ENCODE measurements around the gene MCOLN1. TPM values are rescaled to one million over a fixed set of nuclear protein-coding genes. Genes with fewer than 3 reads are reported as not detected.
"Not testable (repeated sequence)": the region's sequence is repeated elsewhere in the genome, so short reads cannot be mapped to it uniquely, and the experiment has no call there.

Gene MCOLN1
- total RNA-seq, 5 donors from 2014 or later (not counting 1 experiment from before 2014, with no cell fraction given) = 13.0 to 16.7 (median 15.3) TPM

GRCh38 chr19:7564866-7565265 lies 42.4 kb downstream of the MCOLN1 start:
- ChIA-PET CTCF (interaction anchor here in 1 of 2 donors (0.5 kb wide), 1 partner anchor 75 kb away, joined by 4 read pairs; no protein-coding TSS in a partner anchor), POLR2A (no interaction called here)
- Mint-ChIP-seq H3K27ac (no peak overlapping the region), H3K4me3 (no peak overlapping the region), H3K4me1 (peaks cover 0 to 2% (median 2%) of the 10 kb centered on the region in 3 donors), H3K36me3 (peaks cover 5% of the 10 kb centered on the region), H3K9me3 (no peaks in the 10 kb centered on the region), H3K27me3 (no peaks in the 10 kb centered on the region)
- H3K27ac ChIP-seq (ENCODE audit: low read length) = no peak overlapping the region
- H3K36me3 ChIP-seq (ENCODE audit: control insufficient read depth in 2 of 2, extremely low read depth in 1 of 2, insufficient read depth in 1 of 2, low read length in 1 of 2) = peaks cover 3% of the 10 kb centered on the region in 2 donors
- DNase-seq = no peak
- WGBS (ENCODE audit: insufficient coverage) = 96% methylated on average over 4 of the region's 4 CpGs
- no peak overlapping the region for H3K4me3 ChIP-seq (ENCODE audit: control insufficient read depth in 1 of 2, extremely low read depth in 1 of 2, low read length in 1 of 2)
- no peak for ATAC-seq (replicated peaks in 1 of 4)
- H3K4me1 ChIP-seq (ENCODE audit: control insufficient read depth in 1 of 2, extremely low read depth in 1 of 2, insufficient read depth in 2 of 2, low read length in 2 of 2) = peaks cover 0 to 3% of the 10 kb centered on the region in 2 experiments
- peaks cover 0 to 3% of the 10 kb centered on the region in 2 experiments for H3K27me3 ChIP-seq (replicated peaks in 1 of 2; ENCODE audit: control insufficient read depth in 2 of 2, extremely low read depth in 1 of 2, insufficient read depth in 2 of 2, low read length in 1 of 2)
- no peaks in the 10 kb centered on the region for H3K9me3 ChIP-seq

GRCh38 chr19:7565332-7565731 lies 42.9 kb downstream of the MCOLN1 start:
- no peak for DNase-seq
- H3K36me3 Mint-ChIP-seq = peaks cover 2% of the 10 kb centered on the region
- no peaks in the 10 kb centered on the region for H3K9me3 ChIP-seq
- POLR2A ChIA-PET = no interaction called here
- H3K27ac Mint-ChIP-seq = no peak overlapping the region
- H3K27me3 Mint-ChIP-seq = no peaks in the 10 kb centered on the region
- H3K4me1 ChIP-seq (ENCODE audit: control insufficient read depth in 1 of 2, extremely low read depth in 1 of 2, insufficient read depth in 2 of 2, low read length in 2 of 2) = peaks cover 0 to 3% of the 10 kb centered on the region in 2 experiments
- ATAC-seq (replicated peaks in 1 of 4) = no peak
- no peaks in the 10 kb centered on the region for H3K9me3 Mint-ChIP-seq
- peaks cover 3% of the 10 kb centered on the region in 2 donors for H3K36me3 ChIP-seq (ENCODE audit: control insufficient read depth in 2 of 2, extremely low read depth in 1 of 2, insufficient read depth in 1 of 2, low read length in 1 of 2)
- H3K4me3 ChIP-seq (ENCODE audit: control insufficient read depth in 1 of 2, extremely low read depth in 1 of 2, low read length in 1 of 2) = no peak overlapping the region
- CTCF ChIA-PET = no interaction called here
- peaks cover 0 to 3% of the 10 kb centered on the region in 2 experiments for H3K27me3 ChIP-seq (replicated peaks in 1 of 2; ENCODE audit: control insufficient read depth in 2 of 2, extremely low read depth in 1 of 2, insufficient read depth in 2 of 2, low read length in 1 of 2)
- H3K4me3 Mint-ChIP-seq = no peak overlapping the region
- WGBS (ENCODE audit: insufficient coverage) = 86% methylated on average over 3 of the region's 5 CpGs
- no peak overlapping the region for H3K27ac ChIP-seq (ENCODE audit: low read length)
- H3K4me1 Mint-ChIP-seq = peaks cover 0 to 2% (median 2%) of the 10 kb centered on the region in 3 donors

- 100% methylated on average over 1 of the region's 5 CpGs for WGBS (ENCODE audit: insufficient coverage)
These were observed 48.3 kb downstream of the MCOLN1 start for GRCh38 chr19:7570761-7571160.

GRCh38 chr19:7575434-7576040 lies 53.1 kb downstream of the MCOLN1 start:
- Histone ChIP-seq H3K27me3 (replicated peaks in 1 of 2; ENCODE audit: control insufficient read depth in 2 of 2, extremely low read depth in 1 of 2, insufficient read depth in 2 of 2, low read length in 1 of 2) (peaks cover 0 to 7% of the 10 kb centered on the region in 2 experiments), H3K4me1 (ENCODE audit: control insufficient read depth in 1 of 2, extremely low read depth in 1 of 2, insufficient read depth in 2 of 2, low read length in 2 of 2) (no peaks in the 10 kb centered on the region), H3K36me3 (ENCODE audit: control insufficient read depth in 2 of 2, extremely low read depth in 1 of 2, insufficient read depth in 1 of 2, low read length in 1 of 2) (no peaks in the 10 kb centered on the region), H3K4me3 (ENCODE audit: control insufficient read depth in 1 of 2, extremely low read depth in 1 of 2, low read length in 1 of 2) (no peak overlapping the region), H3K27ac (ENCODE audit: low read length) (no peak overlapping the region), H3K9me3 (no peaks in the 10 kb centered on the region)
- ATAC-seq (replicated peaks in 1 of 4) (no peak), DNase-seq (no peak)
- peaks cover 5 to 13% of the 10 kb centered on the region in 2 donors for H3K27me3 Mint-ChIP-seq
- ChIA-PET POLR2A (no interaction called here), CTCF (no interaction called here)
- H3K36me3 Mint-ChIP-seq = no peaks in the 10 kb centered on the region
- no CpG with 5 or more reads among the region's 9 CpGs for WGBS (ENCODE audit: insufficient coverage)
- no peak overlapping the region for H3K4me3 Mint-ChIP-seq
- H3K9me3 Mint-ChIP-seq = no peaks in the 10 kb centered on the region
- H3K4me1 Mint-ChIP-seq = no peaks in the 10 kb centered on the region
- no peak overlapping the region for H3K27ac Mint-ChIP-seq

More at GRCh38 chr19:7570761-7571160, 48.3 kb downstream of the MCOLN1 start:
- H3K36me3 Mint-ChIP-seq = no peaks in the 10 kb centered on the region
- Histone ChIP-seq H3K27ac (ENCODE audit: low read length) (no peak overlapping the region), H3K4me1 (ENCODE audit: control insufficient read depth in 1 of 2, extremely low read depth in 1 of 2, insufficient read depth in 2 of 2, low read length in 2 of 2) (peaks cover 0 to 3% of the 10 kb centered on the region in 2 experiments), H3K4me3 (ENCODE audit: control insufficient read depth in 1 of 2, extremely low read depth in 1 of 2, low read length in 1 of 2) (no peak overlapping the region), H3K36me3 (ENCODE audit: control insufficient read depth in 2 of 2, extremely low read depth in 1 of 2, insufficient read depth in 1 of 2, low read length in 1 of 2) (no peaks in the 10 kb centered on the region), H3K27me3 (replicated peaks in 1 of 2; ENCODE audit: control insufficient read depth in 2 of 2, extremely low read depth in 1 of 2, insufficient read depth in 2 of 2, low read length in 1 of 2) (peaks cover 0 to 4% of the 10 kb centered on the region in 2 experiments), H3K9me3 (no peaks in the 10 kb centered on the region)
- ATAC-seq (replicated peaks in 1 of 4) (no peak), DNase-seq (no peak)
- no peak overlapping the region for H3K27ac Mint-ChIP-seq
- H3K27me3 Mint-ChIP-seq = peaks cover 0 to 6% of the 10 kb centered on the region in 2 donors
- H3K4me3 Mint-ChIP-seq = no peak overlapping the region
- peaks cover 0 to 2% (median 2%) of the 10 kb centered on the region in 3 donors for H3K4me1 Mint-ChIP-seq
- ChIA-PET CTCF (no interaction called here), POLR2A (no interaction called here)
- H3K9me3 Mint-ChIP-seq = no peaks in the 10 kb centered on the region

GRCh38 chr19:7577422-7577821 lies 55.0 kb downstream of the MCOLN1 start:
- H3K4me3 ChIP-seq (ENCODE audit: control insufficient read depth in 1 of 2, extremely low read depth in 1 of 2, low read length in 1 of 2); H3K9me3 Mint-ChIP-seq; H3K9me3 ChIP-seq; H3K4me1 ChIP-seq (ENCODE audit: control insufficient read depth in 1 of 2, extremely low read depth in 1 of 2, insufficient read depth in 2 of 2, low read length in 2 of 2); H3K36me3 Mint-ChIP-seq; ATAC-seq (replicated peaks in 1 of 4); H3K4me3 Mint-ChIP-seq; H3K27ac Mint-ChIP-seq; DNase-seq; H3K4me1 Mint-ChIP-seq; H3K36me3 ChIP-seq (ENCODE audit: control insufficient read depth in 2 of 2, extremely low read depth in 1 of 2, insufficient read depth in 1 of 2, low read length in 1 of 2); H3K27ac ChIP-seq (ENCODE audit: low read length): not testable (repeated sequence)
- H3K27me3 ChIP-seq (replicated peaks in 1 of 2; ENCODE audit: control insufficient read depth in 2 of 2, extremely low read depth in 1 of 2, insufficient read depth in 2 of 2, low read length in 1 of 2) = peaks cover 0 to 11% of the 10 kb centered on the region in 2 experiments
- 86% methylated on average over 1 of the region's 1 CpG for WGBS (ENCODE audit: insufficient coverage)
- CTCF ChIA-PET = interaction anchor here in 1 of 2 donors (0.6 kb wide), 1 partner anchor 9 kb away, joined by 8 read pairs; no protein-coding TSS in a partner anchor
- H3K27me3 Mint-ChIP-seq = peaks cover 5 to 15% of the 10 kb centered on the region in 2 donors
- POLR2A ChIA-PET = interaction anchor here in 1 of 2 donors (0.6 to 0.7 kb wide), 2 partner anchors 83 to 1410 kb away, joined by 4 read pairs; no protein-coding TSS in a partner anchor

- no peak for DNase-seq
- CTCF ChIA-PET = interaction anchor here in 1 of 2 donors (0.6 kb wide), 1 partner anchor 10 kb away, joined by 8 read pairs; no protein-coding TSS in a partner anchor
- Histone ChIP-seq H3K27ac (ENCODE audit: low read length) (no peak overlapping the region), H3K9me3 (no peaks in the 10 kb centered on the region), H3K4me1 (ENCODE audit: control insufficient read depth in 1 of 2, extremely low read depth in 1 of 2, insufficient read depth in 2 of 2, low read length in 2 of 2) (no peaks in the 10 kb centered on the region), H3K27me3 (replicated peaks in 1 of 2; ENCODE audit: control insufficient read depth in 2 of 2, extremely low read depth in 1 of 2, insufficient read depth in 2 of 2, low read length in 1 of 2) (peaks cover 0 to 10% of the 10 kb centered on the region in 2 experiments), H3K36me3 (ENCODE audit: control insufficient read depth in 2 of 2, extremely low read depth in 1 of 2, insufficient read depth in 1 of 2, low read length in 1 of 2) (no peaks in the 10 kb centered on the region), H3K4me3 (ENCODE audit: control insufficient read depth in 1 of 2, extremely low read depth in 1 of 2, low read length in 1 of 2) (no peak overlapping the region)
- H3K4me1 Mint-ChIP-seq = no peaks in the 10 kb centered on the region
- H3K36me3 Mint-ChIP-seq = no peaks in the 10 kb centered on the region
- H3K4me3 Mint-ChIP-seq = no peak overlapping the region
- peaks cover 5 to 17% of the 10 kb centered on the region in 2 donors for H3K27me3 Mint-ChIP-seq
- no peaks in the 10 kb centered on the region for H3K9me3 Mint-ChIP-seq
- H3K27ac Mint-ChIP-seq = no peak overlapping the region
- ATAC-seq (replicated peaks in 1 of 4) = no peak
- POLR2A ChIA-PET = no interaction called here
- WGBS (ENCODE audit: insufficient coverage) = 77% methylated on average over 4 of the region's 6 CpGs
These were observed 55.7 kb downstream of the MCOLN1 start for GRCh38 chr19:7578127-7578526.
